Spleen (tissue), 7 donors: ENCODE measurements around the gene LRMDA.

ENCODE experiments used
- CTCF ChIP-seq, 11 experiments: fragments of 200-600 bp in 7 of 11; fragments of 450-650 bp in 4 of 11; sonication (generic) in 4 of 11; IDR thresholded peaks in 8 of 11; conservative IDR thresholded peaks in 3 of 11; 1 replicate in 7 of 11; 2 replicates in 4 of 11; pipeline versions ENCODE4 v1.4.0 to v1.8.0; 2016 to 2021; ENCODE audit warnings: antibody characterized with exemption in 11 of 11, inconsistent platforms in 4 of 11, mild to moderate bottlenecking in 1 of 11
- POLR2A ChIP-seq, 3 donors: fragments of 450-650 bp; IDR thresholded peaks; one replicate each; pipeline ENCODE4 v1.5.1; 2017; ENCODE audit warnings: antibody characterized with exemption in 3 of 3, mild to moderate bottlenecking in 1 of 3
- POLR2AphosphoS5 ChIP-seq, 3 donors: sonication (generic); formaldehyde crosslinking; IDR thresholded peaks; one replicate each; pipeline ENCODE4 v1.5.1; 2017; ENCODE audit warnings: antibody characterized with exemption in 3 of 3
- donor health status: DM: no; HTN: no; CAD: no; lungs with moderate emphysema.
- donor health status: DM: no; HTN: no; CAD: no.
- donor health status: DM: no; HTN: no; CAD: no.

GRCh38 chr10:75396631-75397495 lies 34.6 kb upstream of the LRMDA start:
- TF ChIP-seq CTCF (IDR thresholded peaks at IDR 0.05 in 8 of 11, conservative IDR thresholded peaks at IDR 0.05 in 3 of 11) (no peak), POLR2A (IDR thresholded peaks at IDR 0.05) (no peak), POLR2AphosphoS5 (IDR thresholded peaks at IDR 0.05) (peak in 2 of 3 donors; percentile 26 to 33)
